K562 (cell line): ENCODE results near the gene SCUBE1. TPM values are rescaled to one million over a fixed set of nuclear protein-coding genes. Genes with fewer than 3 reads are reported as not detected.

Experiments used
- ATAC-seq: fragments of 200-7000 bp; cut with Tn5 transposase; 3 replicates; pipeline ENCODE4 v1.9.1; 2020; ENCODE audit warnings: moderate library complexity
- BruUV-seq: library from RNA; stranded (reverse); fragments of 400-500 nt; replicated peaks from 2 replicates; lab custom pipeline; 2021; lab: Mats Ljungman, UMichigan
- CTCF ChIA-PET: fragments of 300-600 bp; formaldehyde crosslinking; extraction: SDS; loops from one replicate; lab custom pipeline; 2021; ENCODE audit warnings: low intra/inter-chr PET ratio; lab: Yijun Ruan, JAX
- POLR2A ChIA-PET: fragments of 300-600, 350-650 bp; sonication (Branson Sonifier 250); formaldehyde crosslinking; extraction: SDS; loops from one replicate; lab custom pipeline; 2021; ENCODE audit warnings: antibody characterized with exemption, inconsistent platforms; lab: Yijun Ruan, JAX
- DNase-seq, 4 experiments: peaks; one replicate each; pipeline versions ENCODE4 v3.0.0 to v3.0.0-alpha.2; 2011 to 2018; ENCODE audit warnings: low spot score in 3 of 4, mixed read lengths in 3 of 4; ENCODE audit errors: extremely low read depth in 1 of 4
- FAIRE-seq: peaks from 2 replicates; lab custom pipeline; 2011; peaks lifted over from hg19 to GRCh38; lab: Jason Lieb, UNC
- H2AFZ ChIP-seq: 2 replicates; pipeline ENCODE4 v1.6.0; 2011; ENCODE audit warnings: low read depth, low read length, control low read depth, inconsistent platforms
- H3K27ac ChIP-seq: fragments of 200-600 bp; 3 replicates; pipeline ENCODE4 v1.8.0; 2011; ENCODE audit warnings: low read depth, mild to moderate bottlenecking, control low read depth, inconsistent platforms, low read length, moderate library complexity, mixed read lengths; ENCODE audit errors: extremely low read depth
- H3K27me3 ChIP-seq, 2 experiments: fragments of 300-600 bp in 1 of 2; 2 replicates in 1 of 2; 3 replicates in 1 of 2; pipeline versions ENCODE4 v1.6.0 to v1.8.0; 2011; ENCODE audit warnings: inconsistent platforms in 2 of 2, low read length in 2 of 2, mild to moderate bottlenecking in 1 of 2, mixed read lengths in 1 of 2, moderate library complexity in 1 of 2; ENCODE audit not compliant: control insufficient read depth in 2 of 2, insufficient read depth in 2 of 2
- H3K36me3 ChIP-seq: fragments of 300-600 bp; 3 replicates; pipeline ENCODE4 v1.8.0; 2011; ENCODE audit warnings: mild to moderate bottlenecking, low read length, inconsistent platforms; ENCODE audit not compliant: control insufficient read depth, insufficient read depth
- H3K4me1 ChIP-seq, 2 experiments: fragments of 200-600 bp in 1 of 2; replicated peaks in 1 of 2; 2 replicates in 1 of 2; 3 replicates in 1 of 2; pipeline versions ENCODE4 v1.5.1 to v1.8.0; 2011; ENCODE audit warnings: inconsistent platforms in 2 of 2, low read length in 2 of 2, mild to moderate bottlenecking in 1 of 2, mixed read lengths in 1 of 2, moderate library complexity in 1 of 2; ENCODE audit not compliant: control insufficient read depth in 2 of 2, insufficient read depth in 2 of 2
- H3K4me2 ChIP-seq: 2 replicates; pipeline ENCODE4 v1.6.1; 2011; ENCODE audit warnings: low read length, control low read depth, inconsistent platforms, mixed read lengths; ENCODE audit not compliant: insufficient read depth
- H3K4me3 ChIP-seq: fragments of 200-600 bp; sonication (generic), shearing (Covaris generic); 2 replicates; pipeline ENCODE4 v1.5.1; 2016; ENCODE audit warnings: control low read depth, inconsistent platforms
- H3K79me2 ChIP-seq: fragments of 200-600 bp; 3 replicates; pipeline ENCODE4 v1.8.0; 2011; ENCODE audit warnings: low read length, inconsistent platforms; ENCODE audit not compliant: control insufficient read depth, insufficient read depth
- H3K9ac ChIP-seq, 2 experiments: 2 replicates each; pipeline versions ENCODE4 v1.6.0 to v1.6.1; 2011; ENCODE audit warnings: low read depth in 2 of 2, low read length in 2 of 2, control low read depth in 1 of 2, inconsistent platforms in 1 of 2, mild to moderate bottlenecking in 1 of 2, mixed read lengths in 1 of 2; ENCODE audit not compliant: insufficient read depth in 1 of 2
- H3K9me1 ChIP-seq: one replicate; pipeline ENCODE4 v1.6.0; 2011; ENCODE audit warnings: inconsistent platforms, mild to moderate bottlenecking, low read length, moderate library complexity; ENCODE audit not compliant: control insufficient read depth, insufficient read depth
- H3K9me3 ChIP-seq: replicated peaks from 2 replicates; pipeline ENCODE4 v1.5.1; 2011; ENCODE audit warnings: low read depth, low read length, inconsistent platforms; ENCODE audit not compliant: control insufficient read depth, insufficient read depth
- H4K20me1 ChIP-seq: replicated peaks from 2 replicates; pipeline ENCODE4 v1.6.1; 2011; ENCODE audit warnings: low read length, inconsistent platforms, mixed read lengths; ENCODE audit not compliant: control insufficient read depth, insufficient read depth
- ATF3 ChIP-seq, 2 experiments: fragments of 450-650 bp in 1 of 2; sonication (generic) in 1 of 2; formaldehyde crosslinking in 1 of 2; IDR thresholded peaks in 1 of 2; conservative IDR thresholded peaks in 1 of 2; 2 replicates each; pipeline versions ENCODE4 v1.6.1 to v1.8.1; 2016 to 2023; ENCODE audit warnings: mild to moderate bottlenecking in 2 of 2, moderate library complexity in 2 of 2, inconsistent platforms in 1 of 2, missing genetic modification reagents in 1 of 2
- BCLAF1 ChIP-seq, 2 experiments: fragments of 450-650 bp in 1 of 2; IDR thresholded peaks; 2 replicates each; pipeline ENCODE4 v1.6.1; 2011 to 2017; ENCODE audit warnings: low read depth in 2 of 2, antibody characterized with exemption in 1 of 2, borderline replicate concordance in 1 of 2, low read length in 1 of 2, mild to moderate bottlenecking in 1 of 2, mixed read lengths in 1 of 2; ENCODE audit not compliant: control insufficient read depth in 1 of 2
- NR2C2 ChIP-seq, 2 experiments: fragments of 200-800 bp in 1 of 2; sonication (Bioruptor generic) in 1 of 2; sonication (generic) in 1 of 2; formaldehyde crosslinking in 1 of 2; IDR thresholded peaks; 2 replicates each; pipeline versions ENCODE4 v1.6.1 to v1.8.0; 2016 to 2022; ENCODE audit warnings: mild to moderate bottlenecking in 1 of 2, missing compliant biosample characterization in 1 of 2, missing genetic modification characterization in 1 of 2, missing genetic modification reagents in 1 of 2
- NR4A1 ChIP-seq, 2 experiments: fragments of 250-450 bp in 1 of 2; fragments of 450-650 bp in 1 of 2; sonication (Bioruptor Pico) in 1 of 2; IDR thresholded peaks; 2 replicates each; pipeline versions ENCODE4 v1.4.0 to v1.6.1; 2016 to 2020; ENCODE audit warnings: mild to moderate bottlenecking in 2 of 2, missing compliant biosample characterization in 1 of 2, missing genetic modification characterization in 1 of 2, moderate library complexity in 1 of 2
- PCBP2 ChIP-seq: fragments of 200-400 bp; formaldehyde crosslinking; IDR thresholded peaks from 2 replicates; pipeline ENCODE4 v1.6.1; 2018; ENCODE audit warnings: low read length, low read depth, mild to moderate bottlenecking, moderate library complexity; ENCODE audit not compliant: poor library complexity, severe bottlenecking
- PHF8 ChIP-seq: fragments of 200-600 bp; sonication (generic); IDR thresholded peaks from 2 replicates; pipeline ENCODE4 v1.6.1; 2012; ENCODE audit warnings: mixed run types, mild to moderate bottlenecking, inconsistent platforms, low read length, moderate library complexity, borderline replicate concordance
- PKNOX1 ChIP-seq: fragments of 450-650 bp; IDR thresholded peaks from 2 replicates; pipeline ENCODE4 v1.6.1; 2016
- XRCC4 ChIP-seq: IDR thresholded peaks from one replicate; pipeline ENCODE4 v1.6.1; 2011; ENCODE audit not compliant: insufficient read depth, insufficient read length; ENCODE audit errors: extremely low read depth
- ZBTB33 ChIP-seq: sonication (generic); formaldehyde crosslinking; IDR thresholded peaks from 2 replicates; pipeline ENCODE4 v1.8.1; 2023; ENCODE audit warnings: mild to moderate bottlenecking, missing genetic modification reagents
- ZNF766 ChIP-seq: fragments of 200-800 bp; sonication (Bioruptor generic); conservative IDR thresholded peaks from 2 replicates; pipeline ENCODE4 v1.6.1; 2016; ENCODE audit warnings: missing genetic modification characterization, missing compliant biosample characterization
- WGBS: fragments of 100-300 bp; shearing (Covaris generic); methylation state at CpG from one replicate; pipeline ENCODE4 v1.1.6; 2016; ENCODE audit warnings: low coverage, mixed read lengths; ENCODE audit not compliant: insufficient coverage; ENCODE audit errors: missing lambda C conversion rate; 5-methylcytosine and 5-hydroxymethylcytosine counted together
- in situ Hi-C: fragments of 300-500 bp; cut with MboI; formaldehyde crosslinking; loops from 4 replicates; pipeline ENCODE4 v1.15.0; 2018; ENCODE audit warnings: inconsistent platforms, mixed read lengths
- intact Hi-C: fragments of 100-400 bp; cut with micrococcal nuclease; formaldehyde crosslinking; loops from 2 replicates; pipeline ENCODE4 v1.14.2; 2022
- polyA plus RNA-seq, 8 experiments: library from polyadenylated mRNA; depleted of rRNA in 4 of 8; stranded (reverse) in 5 of 8; unstranded in 3 of 8; fragments of >200 nt; fragmentation: Nextera tagmentation in 2 of 8; fragmentation: Illumina TruSeq in 1 of 8; extraction: Ambion mirVana in 2 of 8; extraction: Trizol in 1 of 8; gene quantifications; 2 replicates each; pipeline versions ENCODE4 v1.2.1 to v1.2.3, GENCODE V29; 2011 to 2014; ENCODE audit warnings: inconsistent platforms in 1 of 8, missing spikeins in 1 of 8
- total RNA-seq, 7 experiments: library from RNA; depleted of rRNA in 6 of 7; stranded (reverse); fragments of >200 nt in 6 of 7; fragmentation: Illumina TruSeq in 2 of 7; extraction: Trizol in 2 of 7; gene quantifications; 2 replicates each; pipeline versions ENCODE4 v1.2.1 to v1.2.3, GENCODE V29; 2011 to 2021; ENCODE audit warnings: low replicate concordance in 1 of 7

The SCUBE1 gene
- total and polyA plus RNA-seq, 9 of the 15 experiments (the other 6 are each of a cell fraction or from before 2014, with no cell fraction given): 0.03 to 0.47 (median 0.29) TPM; not detected in 6

- Histone ChIP-seq H3K4me2 (peak overlapping the region; percentile 63), H3K9me3 (no peaks in the 10 kb centered on the region), H3K9me1 (peaks cover 4% of the 10 kb centered on the region), H3K27ac (peak overlapping the region; percentile 60; the same call in 2 of the 3 replicates), H3K4me3 (no peak overlapping the region), H3K36me3 (no peaks in the 10 kb centered on the region), H3K4me1 (peaks cover 11 to 26% of the 10 kb centered on the region in 2 experiments; a peak in 4 of 5 replicates), H4K20me1 (no peaks in the 10 kb centered on the region), H3K27me3 (peaks cover 0 to 8% of the 10 kb centered on the region in 2 experiments; a peak in 1 of 5 replicates), H3K9ac (peak overlapping the region; percentile 27 to 81; a peak in 3 of 4 replicates), H3K79me2 (no peaks in the 10 kb centered on the region), H2AFZ (peak overlapping the region; percentile 83)
- CTCF ChIA-PET: no interaction called here
- 19% methylated on average over 14 of the region's 15 CpGs for WGBS
- intact Hi-C loops (no loop called here), in situ Hi-C loops (no loop called here)
- POLR2A ChIA-PET: interaction anchor here (0.5 to 1.6 kb wide), 8 partner anchors 8 to 1277 kb away, joined by 3 to 5 read pairs (median 3); no protein-coding TSS in a partner anchor
- peak; percentile 94 for ATAC-seq
- FAIRE-seq: peak; percentile 87
- no TSS peak for BruUV-seq
- DNase-seq: peak; percentile 74 to 78 (median 77)
- TF ChIP-seq PKNOX1: peak; percentile 52; the same call in 1 of the 2 replicates
- TF ChIP-seq ATF3 (IDR thresholded peaks at IDR 0.05): peak; percentile 51
- TF ChIP-seq ATF3 (CRISPR knock-in tag; conservative IDR thresholded peaks at IDR 0.05): no peak
- no peak for TF ChIP-seq ZBTB33 (CRISPR knock-in tag)
- no peak for TF ChIP-seq NR2C2 (CRISPR knock-in tag; IDR thresholded peaks at IDR 0.05)
- peak; percentile 61 for TF ChIP-seq NR2C2 (tag; IDR thresholded peaks at IDR 0.05)
- TF ChIP-seq PHF8: peak; percentile 26; the same call in 1 of the 2 replicates
- TF ChIP-seq NR4A1 (CRISPR knock-in tag; IDR thresholded peaks at IDR 0.05): no peak
- TF ChIP-seq NR4A1 (tag; IDR thresholded peaks at IDR 0.05): 0 out of 2 replicates have a peak, but pooled peaks have one; percentile 18
- TF ChIP-seq PCBP2: no peak
- TF ChIP-seq XRCC4: no peak
- no peak for TF ChIP-seq BCLAF1 (IDR thresholded peaks at IDR 0.05; ENCODE audit: borderline replicate concordance in 1 of 2, control insufficient read depth in 1 of 2, low read depth in 2 of 2, low read length in 1 of 2)
- 0 out of 2 replicates have a peak, but pooled peaks have one; percentile 34 for TF ChIP-seq ZNF766 (CRISPR knock-in tag)
These were observed 49.3 kb downstream of the SCUBE1 start for GRCh38 chr22:43293655-43294392.
